ENCODE data around the gene RBPJ. TPM values are rescaled to one million over a fixed set of nuclear protein-coding genes. Genes with fewer than 3 reads are reported as not detected.

RBPJ gene
- total and polyA plus RNA-seq, 2 of the 8 experiments (the other 6 are each of a cell fraction or from before 2014, with no cell fraction given), result 65.5 to 217 TPM

DNA sequence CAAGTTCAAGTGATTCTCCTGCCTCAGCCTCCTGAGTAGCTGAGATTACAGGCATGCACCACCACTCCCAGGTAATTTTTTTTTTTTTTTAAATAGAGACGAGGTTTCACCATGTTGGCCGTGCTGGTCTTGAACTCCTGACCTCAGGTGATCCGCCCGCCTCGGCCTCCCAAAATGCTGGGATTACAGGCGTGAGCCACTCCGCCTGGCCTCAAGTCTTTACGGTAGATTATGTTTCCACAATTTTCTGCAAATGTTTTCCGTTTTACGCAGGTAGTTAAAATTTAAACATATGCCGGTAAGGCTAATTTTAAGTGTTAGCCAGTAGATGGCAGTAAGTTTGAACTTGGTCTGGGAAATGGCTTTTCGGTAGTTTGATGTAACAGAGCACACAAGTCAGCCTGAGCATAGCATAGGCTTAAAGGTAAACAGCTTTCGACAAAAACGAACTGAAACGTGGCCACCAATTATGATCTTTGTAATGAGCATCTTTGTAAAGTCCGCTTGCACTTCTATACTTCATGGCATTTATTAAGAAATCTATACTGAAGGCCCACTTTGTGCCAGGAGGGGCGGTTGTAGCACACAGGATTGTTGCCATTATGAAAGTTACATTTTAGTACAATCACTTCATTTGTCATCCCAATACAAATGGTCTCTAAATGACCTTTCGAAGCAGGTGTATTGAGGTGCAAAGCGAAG lies 138.4 kb downstream of the RBPJ start (continued):
- TF ChIP-seq CTCF (IDR thresholded peaks at IDR 0.05; ENCODE audit: control extremely low read depth in 1 of 3, insufficient read depth in 1 of 3, low read depth in 1 of 3, low read length in 3 of 3) (peak in 2 of 3 experiments; percentile 44 to 60; a peak in 2 of 4 replicates), POU5F1 (IDR thresholded peaks at IDR 0.05; ENCODE audit: low read depth, low read length) (no peak)

All from H1 (cell line).